ENCODE data around the gene HACD2. TPM values are rescaled to one million over a fixed set of nuclear protein-coding genes. Genes with fewer than 3 reads are reported as not detected.

HACD2 gene
- total RNA-seq, 3 donors from 2014 or later, result 40.9 to 65.0 (median 52.7) TPM

DNA sequence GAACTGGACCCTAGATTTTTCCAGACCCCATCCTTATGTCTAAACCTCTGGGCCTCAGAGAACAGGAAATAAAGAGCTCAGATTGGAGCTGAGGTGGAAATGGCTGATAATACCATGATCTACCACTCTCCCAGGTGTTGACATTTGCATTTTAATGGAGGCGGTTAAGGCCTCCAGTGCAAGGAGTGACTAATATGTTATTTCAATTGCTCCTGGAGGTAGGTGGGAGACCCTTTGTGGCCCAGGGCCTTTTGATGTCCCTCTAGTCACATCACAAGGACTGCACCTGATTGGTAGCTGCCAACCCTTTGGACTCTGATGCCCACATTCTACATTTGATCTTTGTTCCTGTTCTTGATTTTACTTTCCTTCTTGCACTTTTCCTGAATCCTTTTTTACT is 127.0 kb downstream of the HACD2 start:
- H3K36me3 ChIP-seq (ENCODE audit: low read depth), result no peaks in the 10 kb centered on the region
- intact Hi-C loops (cut with DNase I, micrococcal nuclease), result no loop called here
- no peaks in the 10 kb centered on the region for H3K4me1 ChIP-seq (ENCODE audit: low read depth)
- TF ChIP-seq, protein P1, sequence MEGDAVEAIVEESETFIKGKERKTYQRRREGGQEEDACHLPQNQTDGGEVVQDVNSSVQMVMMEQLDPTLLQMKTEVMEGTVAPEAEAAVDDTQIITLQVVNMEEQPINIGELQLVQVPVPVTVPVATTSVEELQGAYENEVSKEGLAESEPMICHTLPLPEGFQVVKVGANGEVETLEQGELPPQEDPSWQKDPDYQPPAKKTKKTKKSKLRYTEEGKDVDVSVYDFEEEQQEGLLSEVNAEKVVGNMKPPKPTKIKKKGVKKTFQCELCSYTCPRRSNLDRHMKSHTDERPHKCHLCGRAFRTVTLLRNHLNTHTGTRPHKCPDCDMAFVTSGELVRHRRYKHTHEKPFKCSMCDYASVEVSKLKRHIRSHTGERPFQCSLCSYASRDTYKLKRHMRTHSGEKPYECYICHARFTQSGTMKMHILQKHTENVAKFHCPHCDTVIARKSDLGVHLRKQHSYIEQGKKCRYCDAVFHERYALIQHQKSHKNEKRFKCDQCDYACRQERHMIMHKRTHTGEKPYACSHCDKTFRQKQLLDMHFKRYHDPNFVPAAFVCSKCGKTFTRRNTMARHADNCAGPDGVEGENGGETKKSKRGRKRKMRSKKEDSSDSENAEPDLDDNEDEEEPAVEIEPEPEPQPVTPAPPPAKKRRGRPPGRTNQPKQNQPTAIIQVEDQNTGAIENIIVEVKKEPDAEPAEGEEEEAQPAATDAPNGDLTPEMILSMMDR (IDR thresholded peaks at IDR 0.05), result no peak
- ATAC-seq (no peak), DNase-seq (no peak)
- H3K9me3 ChIP-seq, result no peaks in the 10 kb centered on the region
- no peak overlapping the region for H3K4me3 ChIP-seq

DNA sequence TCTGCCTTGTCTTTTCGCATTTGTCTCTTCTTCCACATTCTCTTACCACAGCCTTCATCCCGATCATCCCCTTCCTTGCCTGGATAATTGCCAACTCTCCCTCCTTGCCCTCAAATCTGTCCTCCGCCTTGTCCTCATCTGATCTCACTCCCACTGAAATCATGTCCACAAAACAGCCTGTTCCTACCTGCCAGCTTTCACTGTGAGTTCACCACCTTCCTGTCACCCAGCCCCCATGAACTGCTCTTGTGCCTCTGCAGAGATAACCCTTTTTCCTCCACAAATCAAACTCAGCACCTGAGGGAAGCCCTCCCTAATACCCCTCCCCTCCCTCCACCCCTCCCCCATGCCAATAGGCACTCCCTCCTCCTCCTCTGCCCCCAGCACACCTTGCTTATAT is 131.2 kb downstream of the HACD2 start:
- intact Hi-C loops (cut with DNase I, micrococcal nuclease), result no loop called here
- no peak for DNase-seq

DNA sequence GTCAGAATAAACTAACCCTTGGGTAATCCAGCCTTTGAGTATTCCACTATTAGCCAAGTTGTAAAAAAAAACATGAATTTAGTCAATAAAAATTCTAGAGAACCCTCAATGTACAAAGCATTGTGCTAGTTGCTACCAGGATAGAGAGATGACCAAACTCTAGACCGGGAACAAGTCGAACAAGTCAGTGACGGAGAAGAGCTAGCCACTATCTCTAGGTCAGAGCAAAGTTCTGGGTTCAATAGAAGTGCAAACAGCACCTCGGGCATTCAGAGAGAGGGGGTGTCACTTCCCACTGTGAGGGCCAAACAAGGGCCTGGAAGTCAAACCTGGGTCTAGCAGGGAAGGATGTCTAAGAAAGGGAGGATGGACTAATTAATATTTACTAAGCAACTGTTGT is 133.7 kb downstream of the HACD2 start:
- ATAC-seq, result no peak
- no peaks in the 10 kb centered on the region for H3K36me3 ChIP-seq (ENCODE audit: low read depth)
- intact Hi-C loops (cut with DNase I, micrococcal nuclease), result no loop called here
- TF ChIP-seq, protein P1 (IDR thresholded peaks at IDR 0.05), result no peak
- no peak overlapping the region for H3K4me3 ChIP-seq
- no peaks in the 10 kb centered on the region for H3K9me3 ChIP-seq
- no peak for DNase-seq
- peaks cover 12% of the 10 kb centered on the region for H3K4me1 ChIP-seq (ENCODE audit: low read depth)

More for the DNA sequence above, 131.2 kb downstream of the HACD2 start:
- Histone ChIP-seq H3K4me3 (no peak overlapping the region), H3K9me3 (no peaks in the 10 kb centered on the region), H3K4me1 (ENCODE audit: low read depth) (peaks cover 8% of the 10 kb centered on the region), H3K36me3 (ENCODE audit: low read depth) (no peaks in the 10 kb centered on the region)
- no peak for ATAC-seq
- TF ChIP-seq, protein P1 (IDR thresholded peaks at IDR 0.05), result no peak

DNA sequence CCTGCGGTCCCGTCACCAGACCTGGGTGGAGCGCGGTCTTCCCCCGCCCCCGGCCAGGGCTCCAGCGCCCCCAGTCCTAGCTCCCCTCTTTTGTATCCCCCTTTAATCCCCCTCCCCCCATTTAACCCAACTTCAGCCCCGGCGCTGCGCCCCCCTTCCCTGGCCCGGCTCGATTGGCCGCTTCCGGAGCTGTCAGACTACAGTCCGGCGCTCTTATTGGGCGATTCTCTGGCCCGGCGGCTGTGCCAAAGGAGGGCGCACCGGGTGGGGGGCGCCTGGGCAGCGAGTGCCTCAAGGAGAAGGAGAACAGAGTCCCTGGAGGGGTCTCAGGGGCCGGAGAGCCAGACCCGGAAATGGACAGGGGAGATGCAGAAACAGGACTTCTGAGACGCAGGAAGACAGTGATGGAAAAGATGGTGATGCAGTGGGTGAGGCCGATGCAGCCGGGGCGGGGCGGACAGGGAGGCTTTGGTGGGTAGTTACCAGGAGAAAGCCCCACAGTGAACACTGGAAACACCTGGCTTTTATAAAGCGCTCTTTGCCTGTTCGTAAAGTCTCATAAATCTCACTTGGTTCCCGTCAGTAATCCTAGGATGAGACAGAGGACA is 134.8 kb downstream of the HACD2 start:
- intact Hi-C loops (cut with DNase I, micrococcal nuclease), result no loop called here
- Histone ChIP-seq H3K9me3 (no peaks in the 10 kb centered on the region), H3K4me3 (no peak overlapping the region), H3K36me3 (ENCODE audit: low read depth) (no peaks in the 10 kb centered on the region), H3K4me1 (ENCODE audit: low read depth) (peaks cover 12% of the 10 kb centered on the region)
- DNase-seq, result peak in 2 of 3 donors; percentile 19 to 38
- ATAC-seq, result no peak
- TF ChIP-seq, protein P1 (IDR thresholded peaks at IDR 0.05), result no peak

DNA sequence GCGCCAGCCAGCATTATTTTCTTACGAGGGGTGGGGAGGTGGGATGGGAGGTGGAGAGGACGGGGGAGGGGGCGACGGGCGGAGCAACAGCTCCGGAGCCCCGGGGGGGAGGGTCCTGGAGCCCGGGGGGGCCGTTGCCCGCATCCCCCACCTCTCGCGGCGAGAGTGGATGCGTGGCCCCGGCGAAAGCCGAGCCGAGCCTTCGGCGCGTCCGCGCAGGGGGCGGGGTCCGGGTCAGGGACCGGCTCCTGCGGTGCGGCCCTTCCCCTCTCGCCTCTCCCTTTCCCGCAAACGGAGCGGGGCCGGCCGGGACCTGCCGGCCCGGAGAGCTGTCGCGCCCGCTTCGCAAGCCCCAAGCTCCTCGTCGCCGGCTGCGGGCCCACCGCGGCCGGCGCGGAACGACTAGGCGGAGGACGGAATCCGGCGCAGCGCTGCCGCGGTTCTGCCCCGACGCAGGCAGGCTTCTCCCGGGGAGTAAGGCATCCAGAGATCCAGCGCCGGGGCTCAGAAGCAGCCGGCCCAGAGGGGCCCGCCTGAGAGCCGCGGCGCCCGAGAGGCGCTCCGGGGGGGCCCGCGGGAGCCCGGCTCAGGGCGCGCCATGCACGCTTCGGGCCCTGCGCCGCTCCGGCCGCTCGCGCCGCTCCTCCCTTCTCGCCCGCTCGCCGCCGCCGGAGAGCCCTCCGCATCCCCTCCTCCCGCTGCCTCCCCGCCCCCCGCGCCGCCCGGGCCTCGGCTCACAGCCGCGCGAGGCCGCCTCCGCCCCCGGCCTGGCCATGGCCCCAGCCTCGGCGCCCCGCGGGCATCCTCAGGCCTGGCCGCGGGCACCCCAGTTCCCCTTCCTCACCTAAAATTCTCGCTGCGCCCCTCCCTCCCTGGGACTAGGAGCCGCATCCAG is 135.5 kb downstream of the HACD2 start:
- intact Hi-C loops (cut with DNase I, micrococcal nuclease), result no loop called here
- H3K4me1 ChIP-seq (ENCODE audit: low read depth), result peaks cover 12% of the 10 kb centered on the region
- DNase-seq, result peak in 2 of 3 donors; percentile 23 to 63
- H3K9me3 ChIP-seq, result no peaks in the 10 kb centered on the region
- ATAC-seq, result peak; percentile 55
- TF ChIP-seq, protein P1 (IDR thresholded peaks at IDR 0.05), result no peak
- no peak overlapping the region for H3K4me3 ChIP-seq
- no peaks in the 10 kb centered on the region for H3K36me3 ChIP-seq (ENCODE audit: low read depth)

Measured in mucosa of descending colon (tissue), 3 donors.